Measurements from ENCODE around the gene PSMB4. TPM values are rescaled to one million over a fixed set of nuclear protein-coding genes. Genes with fewer than 3 reads are reported as not detected.

PSMB4 gene
- total RNA-seq, 1 experiment from 2014 or later, result 413 TPM

- H3K36me3 Mint-ChIP-seq (ENCODE audit: insufficient read depth in 1 of 3, low read depth in 3 of 3), result peaks cover 0 to 10% (median 5%) of the 10 kb centered on the region in 3 experiments; a peak in 4 of 7 replicates
- no peak overlapping the region for H3T11ph ChIP-seq (ENCODE audit: low read length)
- H3K9me3 ChIP-seq (ENCODE audit: control insufficient read depth, low read depth, low read length), result no peaks in the 10 kb centered on the region
- no peak overlapping the region for H2AK5ac ChIP-seq (ENCODE audit: insufficient read length, low read length)
- no peak overlapping the region for H3K18ac ChIP-seq (ENCODE audit: insufficient read length, low read depth, low read length)
- H2BK20ac ChIP-seq (ENCODE audit: low read depth, low read length, poor library complexity, severe bottlenecking), result no peak overlapping the region
- H3K27ac ChIP-seq (ENCODE audit: insufficient read length, low read depth, low read length), result no peak overlapping the region
- peaks cover 8% of the 10 kb centered on the region for H3K79me1 ChIP-seq (ENCODE audit: insufficient read depth, low read depth, low read length, poor library complexity, severe bottlenecking)
- H3K14ac ChIP-seq (ENCODE audit: insufficient read depth, low read length), result no peak overlapping the region
- H3K23me2 ChIP-seq (ENCODE audit: insufficient read length, low read depth, low read length, poor library complexity, severe bottlenecking), result no peaks in the 10 kb centered on the region
- no peak overlapping the region for H3K4me3 Mint-ChIP-seq
- H3K4me1 ChIP-seq (ENCODE audit: insufficient read depth, low read length), result no peaks in the 10 kb centered on the region
- no peak overlapping the region for H3K4me2 ChIP-seq (ENCODE audit: insufficient read depth, insufficient read length, low read length)
- no peak overlapping the region for H2BK120ac ChIP-seq (ENCODE audit: low read depth, low read length, poor library complexity, severe bottlenecking)
- H4K91ac ChIP-seq (ENCODE audit: insufficient read length, low read depth, low read length), result no peak overlapping the region
- H2BK12ac ChIP-seq (ENCODE audit: insufficient read length, low read depth, low read length), result no peak overlapping the region
- no peaks in the 10 kb centered on the region for H3K9me3 Mint-ChIP-seq
- H3K23ac ChIP-seq (ENCODE audit: insufficient read length, low read depth, low read length), result no peak overlapping the region
- no peak overlapping the region for H2BK15ac ChIP-seq (ENCODE audit: low read depth, low read length)
- no peak overlapping the region for H3K56ac ChIP-seq (ENCODE audit: insufficient read length, low read depth, low read length)
- peaks cover 7 to 16% of the 10 kb centered on the region in 2 experiments for H3K4me1 Mint-ChIP-seq
- no peaks in the 10 kb centered on the region for H4K20me1 ChIP-seq (ENCODE audit: control insufficient read depth, insufficient read depth, insufficient read length)
- H2BK5ac ChIP-seq (ENCODE audit: insufficient read length, low read length), result no peak overlapping the region
- no peak overlapping the region for H3K9ac ChIP-seq (ENCODE audit: extremely low read depth, insufficient read length, low read length)
- H3K27ac Mint-ChIP-seq, result peak overlapping the region in 2 of 3 experiments; percentile 27 to 32; a peak in 1 of 7 replicates
- no peak overlapping the region for H2AFZ ChIP-seq (ENCODE audit: low read length)
- H3K27me3 Mint-ChIP-seq (ENCODE audit: low read depth), result no peaks in the 10 kb centered on the region
- no peak for TF ChIP-seq CTCF (conservative IDR thresholded peaks at IDR 0.05)
- no peak for DNase-seq
- H4K5ac ChIP-seq (ENCODE audit: insufficient read length, low read depth, low read length), result no peak overlapping the region
- no CpG with 5 or more reads among the region's 2 CpGs for WGBS (ENCODE audit: extremely low coverage, insufficient read length, low lambda C conversion rate)
- H3K27me3 ChIP-seq (ENCODE audit: insufficient read depth, low read length), result no peaks in the 10 kb centered on the region
- peaks cover 46% of the 10 kb centered on the region; the same call in 1 of the 2 replicates for H3K79me2 ChIP-seq (ENCODE audit: insufficient read depth, low read length)
- no peak overlapping the region for H3K4ac ChIP-seq (ENCODE audit: low read depth, low read length)
- no peak overlapping the region for H4K8ac ChIP-seq (replicated peaks; ENCODE audit: insufficient read length, low read depth, low read length)
These were observed 48.3 kb downstream of the PSMB4 start for GRCh38 chr1:151447696-151448095.

Other genes with a start within 250 kb of the PSMB4 start
- not detected in 2 replicates for gene TNFAIP8L2, start 242.9 kb upstream of the PSMB4 start, total RNA-seq (2021)
- 5.8 and 6.7 TPM in 2 replicates for gene LYSMD1, start 233.7 kb upstream of the PSMB4 start, total RNA-seq (2021)
- gene SCNM1, start 233.4 kb upstream of the PSMB4 start, total RNA-seq (2021), result 54.1 and 60.5 TPM in 2 replicates
- gene TMOD4, start 223.6 kb upstream of the PSMB4 start, total RNA-seq (2021), result 0.42 and 1.6 TPM in 2 replicates
- gene VPS72, start 209.4 kb upstream of the PSMB4 start, total RNA-seq (2021), result 90.3 and 91.4 TPM in 2 replicates
- gene PIP5K1A, start 201.0 kb upstream of the PSMB4 start, total RNA-seq (2021), result 94.6 and 101 TPM in 2 replicates
- 205 and 207 TPM in 2 replicates for gene PSMD4, start 144.8 kb upstream of the PSMB4 start, total RNA-seq (2021)
- 52.9 and 58.2 TPM in 2 replicates for gene ZNF687, start 117.3 kb upstream of the PSMB4 start, total RNA-seq (2021)
- gene PI4KB, start 72.2 kb upstream of the PSMB4 start, total RNA-seq (2021), result 39.1 and 39.2 TPM in 2 replicates
- 65.1 and 72.7 TPM in 2 replicates for gene RFX5, start 52.3 kb upstream of the PSMB4 start, total RNA-seq (2021)
- 13.9 and 14.2 TPM in 2 replicates for gene SELENBP1, start 26.9 kb upstream of the PSMB4 start, total RNA-seq (2021)
- 93.0 and 102 TPM in 2 replicates for gene POGZ, start 59.9 kb downstream of the PSMB4 start, total RNA-seq (2021)
- gene CGN, start 111.8 kb downstream of the PSMB4 start, total RNA-seq (2021), result 29.9 and 30.9 TPM in 2 replicates
- gene TUFT1, start 140.7 kb downstream of the PSMB4 start, total RNA-seq (2021), result 6.2 and 6.5 TPM in 2 replicates
- gene SNX27, start 212.5 kb downstream of the PSMB4 start, total RNA-seq (2021), result 48.9 and 53.3 TPM in 2 replicates